Measurements from ENCODE around the gene IGFL1. TPM values are rescaled to one million over a fixed set of nuclear protein-coding genes. Genes with fewer than 3 reads are reported as not detected.

Gene IGFL1
- polyA plus RNA-seq, 2 of the 4 experiments (the other 2 are of a cell fraction): 0.88 to 1.9 TPM

GRCh38 chr19:46221981-46222610 lies 7.4 kb upstream of the IGFL1 start:
- peak; percentile 99 for FAIRE-seq
- POLR2A ChIA-PET: interaction anchor here (1.0 to 2.2 kb wide), 7 partner anchors 11 to 152 kb away, joined by 3 to 7 read pairs (median 4); no protein-coding TSS in a partner anchor
- WGBS (ENCODE audit: missing lambda C conversion rate): 2% methylated on average over 7 of the region's 7 CpGs
- TF ChIP-seq KDM1A (IDR thresholded peaks at IDR 0.05; ENCODE audit: low read depth) (no peak), RARB (CRISPR knock-in tag; IDR thresholded peaks at IDR 0.05) (no peak), GATA3 (IDR thresholded peaks at IDR 0.05; ENCODE audit: borderline replicate concordance) (peak; percentile 78; the same call in 1 of the 2 replicates), HOXB13 (CRISPR knock-in tag; IDR thresholded peaks at IDR 0.05; ENCODE audit: low read depth) (no peak), HES2 (IDR thresholded peaks at IDR 0.05) (no peak), MAZ (IDR thresholded peaks at IDR 0.05; ENCODE audit: borderline replicate concordance, low read depth, low read length) (0 out of 2 replicates have a peak, but pooled peaks have one; percentile 23), FOSL2 (IDR thresholded peaks at IDR 0.05) (peak; percentile 82), FOSL2 (CRISPR knock-in tag; IDR thresholded peaks at IDR 0.05) (peak; percentile 68), HOXB5 (CRISPR knock-in tag; IDR thresholded peaks at IDR 0.05) (no peak), ATOH8 (CRISPR knock-in tag; IDR thresholded peaks at IDR 0.05; ENCODE audit: low read depth) (no peak; the same call in 1 of the 2 replicates), CBX2 (IDR thresholded peaks at IDR 0.05; ENCODE audit: borderline replicate concordance, low read depth) (no peak), NR3C1 (IDR thresholded peaks at IDR 0.05) (no peak), E2F6 (IDR thresholded peaks at IDR 0.05; ENCODE audit: borderline replicate concordance, low read depth) (no peak), BCL3 (IDR thresholded peaks at IDR 0.05) (peak; percentile 77; the same call in 1 of the 3 replicates), JUN (IDR thresholded peaks at IDR 0.05) (peak; percentile 80 to 89), ZFP36 (IDR thresholded peaks at IDR 0.05; ENCODE audit: borderline replicate concordance, partially characterized antibody) (no peak), JUNB (IDR thresholded peaks at IDR 0.05) (peak; percentile 92), NFE2L2 (conservative IDR thresholded peaks at IDR 0.05; ENCODE audit: low read length) (no peak), PHF8 (IDR thresholded peaks at IDR 0.05; ENCODE audit: borderline replicate concordance, low read depth) (no peak), EHF (CRISPR knock-in tag; IDR thresholded peaks at IDR 0.05) (no peak), CHD2 (IDR thresholded peaks at IDR 0.05; ENCODE audit: low read length, partially characterized antibody) (no peak), TP53 (CRISPR knock-in tag; IDR thresholded peaks at IDR 0.05) (no peak), SREBF2 (IDR thresholded peaks at IDR 0.05) (no peak), POLR2AphosphoS2 (conservative IDR thresholded peaks at IDR 0.05; ENCODE audit: low read length) (no peak), MAX (IDR thresholded peaks at IDR 0.05) (peak; percentile 78; the same call in 1 of the 2 replicates), ZNF302 (CRISPR knock-in tag; IDR thresholded peaks at IDR 0.05) (no peak), FOXS1 (CRISPR knock-in tag; IDR thresholded peaks at IDR 0.05) (no peak), POLR2A (IDR thresholded peaks at IDR 0.05; ENCODE audit: low read length) (no peak), ZSCAN20 (CRISPR knock-in tag; IDR thresholded peaks at IDR 0.05) (no peak), BHLHE40 (IDR thresholded peaks at IDR 0.05; ENCODE audit: low read depth, low read length) (no peak), CHD4 (IDR thresholded peaks at IDR 0.05; ENCODE audit: borderline replicate concordance) (no peak), ELK1 (IDR thresholded peaks at IDR 0.05; ENCODE audit: low read depth, low read length) (no peak), HEYL (CRISPR knock-in tag; IDR thresholded peaks at IDR 0.05) (no peak), MYC (IDR thresholded peaks at IDR 0.05; ENCODE audit: borderline replicate concordance, low read length) (no peak), USF2 (IDR thresholded peaks at IDR 0.05) (no peak), RAD21 (conservative IDR thresholded peaks at IDR 0.05 in 1 of 2, IDR thresholded peaks at IDR 0.05 in 1 of 2) (peak; percentile 4 to 25; a peak in 1 of 5 replicates)

More at GRCh38 chr19:46221981-46222610, 7.4 kb upstream of the IGFL1 start:
- peaks cover 71% of the 10 kb centered on the region for H3K4me1 ChIP-seq
- CTCF ChIA-PET: interaction anchor here (1.1 to 7.0 kb wide), 15 partner anchors 9 to 214 kb away, joined by 3 to 80 read pairs (median 6); no protein-coding TSS in a partner anchor
- DNase-seq (ENCODE audit: low read depth in 1 of 2, low spot score in 1 of 2) (peak; percentile 88 to 98), ATAC-seq (peak; percentile 86 to 89)
- H3K4me2 ChIP-seq: peak overlapping the region; percentile 73
- H3K4me3 ChIP-seq: 0 out of 3 replicates have a peak overlapping the region, but pooled peaks have one; percentile 15
- H3K27ac ChIP-seq: peak overlapping the region; percentile 79 to 86
- H3K9me3 ChIP-seq: no peaks in the 10 kb centered on the region

Measured in A549 (cell line).